DND-41 (cell line): ENCODE measurements around the gene PNPLA2.

ENCODE experiments used
- CTCF ChIP-seq: IDR thresholded peaks from 2 replicates; pipeline ENCODE4 v1.5.1; 2012; ENCODE audit warnings: borderline replicate concordance, low read length, moderate library complexity, mild to moderate bottlenecking; ENCODE audit not compliant: poor library complexity, severe bottlenecking; ENCODE audit errors: extremely low read depth
- EZH2 ChIP-seq: IDR thresholded peaks from 3 replicates; pipeline ENCODE4 v1.6.1; 2012; ENCODE audit warnings: borderline replicate concordance, low read depth, mild to moderate bottlenecking, moderate library complexity, low read length, inconsistent platforms; ENCODE audit not compliant: severe bottlenecking

- TF ChIP-seq CTCF, result no peak
- TF ChIP-seq EZH2, result no peak
Observed at GRCh38 chr11:824292-824880, 5.7 kb downstream of the PNPLA2 start.
